PC-9 (cell line): Measurements from ENCODE around the gene JARID2. TPM values are rescaled to one million over a fixed set of nuclear protein-coding genes. Genes with fewer than 3 reads are reported as not detected.
"Not testable (repeated sequence)": the region's sequence is repeated elsewhere in the genome, so short reads cannot be mapped to it uniquely, and the experiment has no call there.

Source experiments
- BruUV-seq: library from RNA; stranded (reverse); fragments of 400-500 nt; replicated peaks from 2 replicates; lab custom pipeline; 2021; lab: Mats Ljungman, UMichigan
- CTCF ChIA-PET: fragments of 300-600 bp; sonication (Branson Sonifier 250); formaldehyde crosslinking; loops from one replicate; lab custom pipeline; 2022; ENCODE audit warnings: antibody characterized with exemption; lab: Charles Lee
- POLR2A ChIA-PET: fragments of 300-600 bp; sonication (Branson Sonifier 250); formaldehyde crosslinking; loops from one replicate; lab custom pipeline; 2022; ENCODE audit warnings: antibody characterized with exemption; ENCODE audit not compliant: unreplicated experiment; lab: Charles Lee
- DNase-seq, 2 experiments: peaks; one replicate each; pipeline versions ENCODE4 v3.0.0 to v3.0.0-alpha.2; 2015 to 2022; ENCODE audit warnings: mixed read lengths in 1 of 2
- H2AFZ ChIP-seq: fragments of 200-600 bp; sonication (generic); 2 replicates; pipeline ENCODE4 v1.8.1; 2017; ENCODE audit warnings: antibody characterized with exemption
- H3F3A ChIP-seq: fragments of 200-600 bp; sonication (generic); 2 replicates; pipeline ENCODE4 v1.8.1; 2017; ENCODE audit warnings: antibody characterized with exemption, mild to moderate bottlenecking, low read depth; ENCODE audit not compliant: insufficient read depth
- H3K27ac ChIP-seq: fragments of 200-600 bp; sonication (generic); 2 replicates; pipeline ENCODE4 v1.6.1; 2016; ENCODE audit warnings: mixed run types
- H3K27me3 ChIP-seq: fragments of 200-600 bp; sonication (generic); 2 replicates; pipeline ENCODE4 v1.6.1; 2016; ENCODE audit warnings: low read depth, mixed run types; ENCODE audit not compliant: insufficient read depth
- H3K36me3 ChIP-seq: fragments of 200-600 bp; sonication (generic); 2 replicates; pipeline ENCODE4 v1.6.1; 2016; ENCODE audit warnings: low read depth, mixed run types
- H3K4me1 ChIP-seq: fragments of 200-600 bp; sonication (generic); replicated peaks from 2 replicates; pipeline ENCODE4 v1.6.1; 2016; ENCODE audit warnings: mixed run types; ENCODE audit not compliant: insufficient read depth
- H3K4me2 ChIP-seq: fragments of 200-600 bp; sonication (generic); 2 replicates; pipeline ENCODE4 v1.6.1; 2017; ENCODE audit warnings: mixed run types
- H3K4me3 ChIP-seq: fragments of 200-600 bp; sonication (generic); 2 replicates; pipeline ENCODE4 v1.6.1; 2016; ENCODE audit warnings: mixed run types
- H3K79me2 ChIP-seq: fragments of 200-600 bp; sonication (generic); 2 replicates; pipeline ENCODE4 v1.6.1; 2017; ENCODE audit warnings: low read depth, mixed run types
- H3K9me2 ChIP-seq: fragments of 200-600 bp; sonication (generic); 2 replicates; pipeline ENCODE4 v1.8.1; 2017; ENCODE audit warnings: mild to moderate bottlenecking; ENCODE audit not compliant: insufficient read depth
- H3K9me3 ChIP-seq: fragments of 200-600 bp; sonication (generic); 2 replicates; pipeline ENCODE4 v1.8.1; 2016; ENCODE audit warnings: low read depth; ENCODE audit not compliant: insufficient read depth
- H4K20me1 ChIP-seq: fragments of 200-600 bp; sonication (generic); 2 replicates; pipeline ENCODE4 v1.8.1; 2017; ENCODE audit not compliant: insufficient read depth
- CTCF ChIP-seq: fragments of 200-600 bp; sonication (generic); conservative IDR thresholded peaks from 2 replicates; pipeline ENCODE4 v1.6.1; 2017; ENCODE audit warnings: mixed run types, antibody characterized with exemption, mild to moderate bottlenecking, moderate library complexity
- EZH2 ChIP-seq: fragments of 200-600 bp; sonication (generic); IDR thresholded peaks from 2 replicates; pipeline ENCODE4 v1.8.0; 2017; ENCODE audit warnings: antibody characterized with exemption, low read depth
- intact Hi-C: fragments of 100-400 bp; cut with micrococcal nuclease; formaldehyde crosslinking; loops from one replicate; pipeline ENCODE4 v1.10.0; 2022; ENCODE audit not compliant: unreplicated experiment
- total RNA-seq: library from RNA; stranded (reverse); gene quantifications from 2 replicates; pipeline ENCODE4 v1.2.3, GENCODE V29; 2021

JARID2 gene
- total RNA-seq, 1 experiment from 2014 or later, result 35.0 TPM

DNA sequence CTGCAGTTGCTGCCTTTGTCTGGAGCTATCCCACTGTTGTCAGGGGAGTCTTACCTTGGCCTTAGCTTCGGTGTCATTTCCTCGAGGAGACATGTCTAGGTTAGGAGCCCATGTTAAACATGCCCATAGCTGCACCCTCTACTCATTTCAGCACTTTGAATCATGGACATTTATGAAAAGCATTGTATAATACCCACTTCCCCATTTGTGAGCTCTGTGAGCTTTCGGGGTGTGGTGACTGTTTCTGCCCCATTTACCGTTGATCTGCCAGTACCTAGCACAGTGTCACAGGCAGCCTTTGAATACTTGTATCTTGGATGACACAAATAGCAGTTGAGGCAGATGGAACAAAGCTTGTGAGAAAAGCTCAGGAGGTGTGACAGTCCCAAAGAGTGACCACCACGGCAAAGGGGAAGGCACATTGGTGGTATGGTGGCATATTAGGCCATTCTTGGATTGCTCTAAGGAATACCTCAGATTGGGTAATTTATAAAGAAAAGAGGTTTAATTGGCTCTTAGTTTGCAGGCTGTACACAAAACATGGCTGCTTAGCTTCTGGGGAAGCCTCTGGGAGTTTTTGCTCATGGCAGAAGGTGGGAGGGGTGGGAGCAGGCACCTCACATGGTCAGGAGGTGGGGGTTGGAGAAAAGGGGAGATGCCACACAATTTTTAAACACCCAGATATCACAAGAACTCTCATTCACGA, 42.0 kb downstream of the JARID2 start:
- ChIA-PET CTCF (interaction anchor here (0.5 kb wide), 1 partner anchor 19 kb away, joined by 3 read pairs; no protein-coding TSS in a partner anchor), POLR2A (no interaction called here)
- Histone ChIP-seq H3K9me2 (no peaks in the 10 kb centered on the region), H3K36me3 (0 out of 2 replicates have a peak, but pooled peaks cover 14% of the 10 kb centered on the region), H4K20me1 (peaks cover 18% of the 10 kb centered on the region; the same call in 1 of the 2 replicates), H3F3A (peaks cover 16% of the 10 kb centered on the region), H3K27ac (no peak overlapping the region), H3K4me3 (no peak overlapping the region), H3K9me3 (no peaks in the 10 kb centered on the region), H3K79me2 (peaks cover 100% of the 10 kb centered on the region), H3K27me3 (no peaks in the 10 kb centered on the region), H2AFZ (no peak overlapping the region), H3K4me1 (peaks cover 43% of the 10 kb centered on the region), H3K4me2 (no peak overlapping the region)
- TF ChIP-seq EZH2, result no peak
- TF ChIP-seq CTCF, result no peak
- intact Hi-C loops, result no loop called here
- DNase-seq, result no peak
- no TSS peak for BruUV-seq

GRCh38 chr6:15288856-15289255, 43.0 kb downstream of the JARID2 start:
- Histone ChIP-seq H3K9me2 (no peaks in the 10 kb centered on the region), H3K9me3 (no peaks in the 10 kb centered on the region), H3K79me2 (peaks cover 100% of the 10 kb centered on the region), H3K27ac (0 out of 2 replicates have a peak overlapping the region, but pooled peaks have one; percentile 1), H3K4me3 (no peak overlapping the region), H3F3A (peaks cover 14% of the 10 kb centered on the region), H3K36me3 (0 out of 2 replicates have a peak, but pooled peaks cover 14% of the 10 kb centered on the region), H3K4me1 (peaks cover 39% of the 10 kb centered on the region), H3K27me3 (no peaks in the 10 kb centered on the region), H2AFZ (no peak overlapping the region), H3K4me2 (no peak overlapping the region), H4K20me1 (peaks cover 22% of the 10 kb centered on the region; the same call in 1 of the 2 replicates)
- intact Hi-C loops, result no loop called here
- DNase-seq, result no peak
- TF ChIP-seq CTCF, result no peak
- no peak for TF ChIP-seq EZH2
- no TSS peak for BruUV-seq
- ChIA-PET CTCF (no interaction called here), POLR2A (no interaction called here)

- peaks cover 100% of the 10 kb centered on the region for H3K79me2 ChIP-seq
- intact Hi-C loops, H3K4me2 ChIP-seq, H3K9me3 ChIP-seq, H3K27me3 ChIP-seq, BruUV-seq, H2AFZ ChIP-seq, DNase-seq, H3K4me3 ChIP-seq, H3F3A ChIP-seq, CTCF ChIA-PET, H3K9me2 ChIP-seq, POLR2A ChIA-PET: not testable (repeated sequence)
- H4K20me1 ChIP-seq, result peaks cover 26% of the 10 kb centered on the region; the same call in 1 of the 2 replicates
- H3K36me3 ChIP-seq, result 0 out of 2 replicates have a peak, but pooled peaks cover 14% of the 10 kb centered on the region
- peaks cover 33% of the 10 kb centered on the region for H3K4me1 ChIP-seq
- peak overlapping the region; percentile 1; the same call in 1 of the 2 replicates for H3K27ac ChIP-seq
Measured at GRCh38 chr6:15289456-15289855, 43.6 kb downstream of the JARID2 start.
